ENCODE measurements around the gene DDX25. TPM values are rescaled to one million over a fixed set of nuclear protein-coding genes. Genes with fewer than 3 reads are reported as not detected.
A peak's percentile ranks its signal among the peaks of the same experiment; 100 is the strongest.

The DDX25 gene
- total and polyA plus RNA-seq, 10 of the 15 experiments (the other 5 are each of a cell fraction or from before 2014, with no cell fraction given), result 0.05 TPM; not detected in 9

DNA sequence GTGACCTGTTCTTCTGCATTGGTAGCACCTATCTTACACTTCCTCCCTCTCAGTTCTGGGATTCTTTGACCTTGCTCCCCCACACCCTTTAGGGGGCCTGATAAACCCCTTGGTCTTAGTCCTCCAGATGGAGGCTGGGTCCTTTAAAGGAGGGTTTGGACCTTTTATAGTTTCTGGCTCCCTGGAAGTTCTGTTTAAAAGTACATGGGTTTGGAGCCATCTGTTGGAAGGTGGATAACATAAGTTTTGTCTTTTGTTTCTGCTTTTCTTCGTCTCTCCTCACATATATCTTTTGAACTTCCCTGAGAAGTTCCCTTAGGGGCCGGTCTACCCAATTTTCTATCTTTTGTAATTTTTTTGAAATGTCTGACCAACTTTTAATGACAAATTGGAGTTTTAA is 34.8 kb upstream of the DDX25 start (continued):
- TF ChIP-seq, protein P1, sequence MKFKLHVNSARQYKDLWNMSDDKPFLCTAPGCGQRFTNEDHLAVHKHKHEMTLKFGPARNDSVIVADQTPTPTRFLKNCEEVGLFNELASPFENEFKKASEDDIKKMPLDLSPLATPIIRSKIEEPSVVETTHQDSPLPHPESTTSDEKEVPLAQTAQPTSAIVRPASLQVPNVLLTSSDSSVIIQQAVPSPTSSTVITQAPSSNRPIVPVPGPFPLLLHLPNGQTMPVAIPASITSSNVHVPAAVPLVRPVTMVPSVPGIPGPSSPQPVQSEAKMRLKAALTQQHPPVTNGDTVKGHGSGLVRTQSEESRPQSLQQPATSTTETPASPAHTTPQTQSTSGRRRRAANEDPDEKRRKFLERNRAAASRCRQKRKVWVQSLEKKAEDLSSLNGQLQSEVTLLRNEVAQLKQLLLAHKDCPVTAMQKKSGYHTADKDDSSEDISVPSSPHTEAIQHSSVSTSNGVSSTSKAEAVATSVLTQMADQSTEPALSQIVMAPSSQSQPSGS (IDR thresholded peaks at IDR 0.05; ENCODE audit: low read length), result no peak
- TF ChIP-seq TAF1 (IDR thresholded peaks at IDR 0.05; ENCODE audit: borderline replicate concordance, low read depth, low read length), result no peak
- no peak for TF ChIP-seq YY1 (IDR thresholded peaks at IDR 0.05; ENCODE audit: low read depth, low read length)
- no peak for TF ChIP-seq RBBP5 (conservative IDR thresholded peaks at IDR 0.05)
- TF ChIP-seq, protein P2, sequence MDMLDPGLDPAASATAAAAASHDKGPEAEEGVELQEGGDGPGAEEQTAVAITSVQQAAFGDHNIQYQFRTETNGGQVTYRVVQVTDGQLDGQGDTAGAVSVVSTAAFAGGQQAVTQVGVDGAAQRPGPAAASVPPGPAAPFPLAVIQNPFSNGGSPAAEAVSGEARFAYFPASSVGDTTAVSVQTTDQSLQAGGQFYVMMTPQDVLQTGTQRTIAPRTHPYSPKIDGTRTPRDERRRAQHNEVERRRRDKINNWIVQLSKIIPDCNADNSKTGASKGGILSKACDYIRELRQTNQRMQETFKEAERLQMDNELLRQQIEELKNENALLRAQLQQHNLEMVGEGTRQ (IDR thresholded peaks at IDR 0.05; ENCODE audit: borderline replicate concordance, low read depth, low read length), result no peak
- no peak for TF ChIP-seq CHD4 (IDR thresholded peaks at IDR 0.05)

- BruUV-seq (replicated peaks), result no TSS peak
- POLR2A ChIA-PET, result no interaction called here
- DNase-seq (ENCODE audit: low read depth, low spot score) (no peak), FAIRE-seq (no peak), ATAC-seq (peak; percentile 79)
- Histone ChIP-seq H2AFZ (ENCODE audit: control insufficient read depth, low read depth, low read length) (no peak overlapping the region), H3K27me3 (replicated peaks in 1 of 2; ENCODE audit: control insufficient read depth in 2 of 2, insufficient read depth in 2 of 2, low read length in 1 of 2) (no peaks in the 10 kb centered on the region; a peak in 1 of 4 replicates), H3K27ac (ENCODE audit: control insufficient read depth, insufficient read depth) (no peak overlapping the region), H3K4me3 (no peak overlapping the region), H4K20me1 (ENCODE audit: control insufficient read depth, insufficient read depth) (no peaks in the 10 kb centered on the region), H3K4me1 (ENCODE audit: control insufficient read depth, insufficient read depth, low read length) (no peaks in the 10 kb centered on the region), H3K36me3 (ENCODE audit: control insufficient read depth in 2 of 2, insufficient read depth in 2 of 2, low read length in 1 of 2) (no peaks in the 10 kb centered on the region), H3K9me3 (replicated peaks; ENCODE audit: control insufficient read depth, insufficient read depth, low read length) (peaks cover 5% of the 10 kb centered on the region; the same call in 2 of the 3 replicates), H3K9ac (ENCODE audit: control insufficient read depth, insufficient read depth, low read length) (no peak overlapping the region), H3K4me2 (ENCODE audit: control insufficient read depth, insufficient read depth) (no peak overlapping the region), H3K79me2 (ENCODE audit: control insufficient read depth, insufficient read depth, low read length) (no peaks in the 10 kb centered on the region)
- TF ChIP-seq CBX5 (IDR thresholded peaks at IDR 0.05; ENCODE audit: low read depth), result 0 out of 2 replicates have a peak, but pooled peaks have one; percentile 35
- TF ChIP-seq KDM1A (IDR thresholded peaks at IDR 0.05; ENCODE audit: borderline replicate concordance), result no peak
- TF ChIP-seq, protein P3, sequence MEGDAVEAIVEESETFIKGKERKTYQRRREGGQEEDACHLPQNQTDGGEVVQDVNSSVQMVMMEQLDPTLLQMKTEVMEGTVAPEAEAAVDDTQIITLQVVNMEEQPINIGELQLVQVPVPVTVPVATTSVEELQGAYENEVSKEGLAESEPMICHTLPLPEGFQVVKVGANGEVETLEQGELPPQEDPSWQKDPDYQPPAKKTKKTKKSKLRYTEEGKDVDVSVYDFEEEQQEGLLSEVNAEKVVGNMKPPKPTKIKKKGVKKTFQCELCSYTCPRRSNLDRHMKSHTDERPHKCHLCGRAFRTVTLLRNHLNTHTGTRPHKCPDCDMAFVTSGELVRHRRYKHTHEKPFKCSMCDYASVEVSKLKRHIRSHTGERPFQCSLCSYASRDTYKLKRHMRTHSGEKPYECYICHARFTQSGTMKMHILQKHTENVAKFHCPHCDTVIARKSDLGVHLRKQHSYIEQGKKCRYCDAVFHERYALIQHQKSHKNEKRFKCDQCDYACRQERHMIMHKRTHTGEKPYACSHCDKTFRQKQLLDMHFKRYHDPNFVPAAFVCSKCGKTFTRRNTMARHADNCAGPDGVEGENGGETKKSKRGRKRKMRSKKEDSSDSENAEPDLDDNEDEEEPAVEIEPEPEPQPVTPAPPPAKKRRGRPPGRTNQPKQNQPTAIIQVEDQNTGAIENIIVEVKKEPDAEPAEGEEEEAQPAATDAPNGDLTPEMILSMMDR (IDR thresholded peaks at IDR 0.05 in 2 of 3, conservative IDR thresholded peaks at IDR 0.05 in 1 of 3; ENCODE audit: control insufficient read depth in 2 of 3, extremely low read depth in 1 of 3, insufficient read depth in 1 of 3, low read depth in 3 of 3, low read length in 3 of 3), result peak; percentile 27 to 38 (median 37); a peak in 4 of 6 replicates
- peak; percentile 30; the same call in 1 of the 2 replicates for TF ChIP-seq RAD21 (IDR thresholded peaks at IDR 0.05; ENCODE audit: insufficient read depth, low read depth, low read length)
- intact Hi-C loops (cut with micrococcal nuclease; ENCODE audit: unreplicated experiment), result no loop called here
- 61% methylated on average over 10 of the region's 10 CpGs for WGBS (ENCODE audit: insufficient coverage, insufficient replicate concordance, low lambda C conversion rate, missing lambda C conversion rate)
- SMC1A ChIA-PET (ENCODE audit: uncharacterized antibody, unreplicated experiment), result no interaction called here
- RAD21 ChIA-PET (ENCODE audit: unreplicated experiment), result no interaction called here
- CTCF ChIA-PET, result interaction anchor here (0.7 to 1.0 kb wide), 2 partner anchors 450 to 905 kb away, joined by 3 read pairs; no protein-coding TSS in a partner anchor
- in situ Hi-C loops (cut with MboI), result loop anchor here (10.0 kb wide), 1 partner anchor 447 kb away; no protein-coding TSS in a partner anchor
These were observed 32.7 kb upstream of the DDX25 start for GRCh38 chr11:125871391-125872137.

Measured in GM12878 (cell line).